HepG2 (cell line): Measurements from ENCODE around the gene ZNF322. TPM values are rescaled to one million over a fixed set of nuclear protein-coding genes. Genes with fewer than 3 reads are reported as not detected.

Source experiments
- ATF5 ChIP-seq: sonication (generic); formaldehyde crosslinking; IDR thresholded peaks from 2 replicates; pipeline ENCODE4 v1.4.0; 2020; ENCODE audit warnings: mild to moderate bottlenecking, low read depth, missing genetic modification reagents
- BORCS8-MEF2B ChIP-seq: sonication (generic); formaldehyde crosslinking; IDR thresholded peaks from 2 replicates; pipeline ENCODE4 v1.8.0; 2022; ENCODE audit warnings: mild to moderate bottlenecking, missing genetic modification reagents
- CREB1 ChIP-seq, 2 experiments: fragments of 450-650 bp in 1 of 2; IDR thresholded peaks; 2 replicates each; pipeline ENCODE4 v1.6.1; 2016 to 2017; ENCODE audit warnings: control low read depth in 1 of 2, mild to moderate bottlenecking in 1 of 2, missing compliant biosample characterization in 1 of 2, missing genetic modification characterization in 1 of 2
- GABPA ChIP-seq, 2 experiments: IDR thresholded peaks; 2 replicates each; pipeline ENCODE4 v1.6.1; 2011 to 2016; ENCODE audit warnings: low read depth in 2 of 2, low read length in 1 of 2, missing biosample characterization in 1 of 2, missing genetic modification characterization in 1 of 2
- GATA4 ChIP-seq: sonication (generic); IDR thresholded peaks from 2 replicates; pipeline ENCODE4 v1.6.1; 2016; ENCODE audit warnings: antibody characterized with exemption, low read depth, borderline replicate concordance
- KDM3A ChIP-seq: IDR thresholded peaks from 2 replicates; pipeline ENCODE4 v1.6.1; 2018; ENCODE audit warnings: low read depth, missing compliant biosample characterization
- KDM4B ChIP-seq: sonication (generic); formaldehyde crosslinking; IDR thresholded peaks from 2 replicates; pipeline ENCODE4 v1.4.0; 2020; ENCODE audit warnings: missing genetic modification reagents
- KLF15 ChIP-seq: sonication (generic); formaldehyde crosslinking; IDR thresholded peaks from 2 replicates; pipeline ENCODE4 v1.8.1; 2023; ENCODE audit warnings: borderline replicate concordance, mild to moderate bottlenecking, inconsistent platforms, missing genetic modification reagents, mixed read lengths
- MZF1 ChIP-seq: sonication (generic); formaldehyde crosslinking; IDR thresholded peaks from 2 replicates; pipeline ENCODE4 v1.8.1; 2023; ENCODE audit warnings: mild to moderate bottlenecking, missing genetic modification reagents, borderline replicate concordance
- PHB2 ChIP-seq: fragments of 450-650 bp; IDR thresholded peaks from 2 replicates; pipeline ENCODE4 v1.6.1; 2018; ENCODE audit not compliant: partially characterized antibody
- PRPF4 ChIP-seq: fragments of 200-400 bp; formaldehyde crosslinking; IDR thresholded peaks from 2 replicates; pipeline ENCODE4 v1.6.1; 2016; ENCODE audit warnings: low read length, low read depth; ENCODE audit not compliant: poor library complexity, severe bottlenecking
- RAD21 ChIP-seq: fragments of 450-650 bp; formaldehyde crosslinking; IDR thresholded peaks from 2 replicates; pipeline ENCODE4 v1.5.0; 2020; ENCODE audit warnings: mild to moderate bottlenecking
- RORA ChIP-seq: sonication (generic); formaldehyde crosslinking; IDR thresholded peaks from 2 replicates; pipeline ENCODE4 v1.5.0; 2020; ENCODE audit warnings: mild to moderate bottlenecking, missing genetic modification reagents, moderate library complexity
- SMAD1 ChIP-seq: sonication (generic); formaldehyde crosslinking; IDR thresholded peaks from 2 replicates; pipeline ENCODE4 v1.4.0; 2020; ENCODE audit warnings: missing genetic modification reagents, low read depth, mild to moderate bottlenecking, borderline replicate concordance
- SP2 ChIP-seq: sonication (generic); formaldehyde crosslinking; IDR thresholded peaks from 2 replicates; pipeline ENCODE4 v1.5.1; 2020; ENCODE audit warnings: mild to moderate bottlenecking, missing genetic modification reagents
- STAT6 ChIP-seq: sonication (generic); formaldehyde crosslinking; IDR thresholded peaks from 2 replicates; pipeline ENCODE4 v1.4.0; 2020; ENCODE audit warnings: missing genetic modification reagents, mild to moderate bottlenecking, borderline replicate concordance
- SYNCRIP ChIP-seq: fragments of 200-400 bp; formaldehyde crosslinking; IDR thresholded peaks from 2 replicates; pipeline ENCODE4 v1.6.1; 2018; ENCODE audit warnings: mild to moderate bottlenecking, low read depth, low read length; ENCODE audit not compliant: insufficient read depth
- ZMYM4 ChIP-seq: sonication (generic); formaldehyde crosslinking; IDR thresholded peaks from 2 replicates; pipeline ENCODE4 v1.8.1; 2023; ENCODE audit warnings: mild to moderate bottlenecking, missing genetic modification reagents
- ZNF3 ChIP-seq: IDR thresholded peaks from 2 replicates; pipeline ENCODE4 v1.7.0; 2017; ENCODE audit warnings: inconsistent platforms
- ZNF317 ChIP-seq: sonication (generic); formaldehyde crosslinking; IDR thresholded peaks from 2 replicates; pipeline ENCODE4 v1.5.0; 2020; ENCODE audit warnings: mild to moderate bottlenecking, missing genetic modification reagents
- ZNF501 ChIP-seq: sonication (generic); formaldehyde crosslinking; IDR thresholded peaks from 2 replicates; pipeline ENCODE4 v1.5.1; 2020; ENCODE audit warnings: mild to moderate bottlenecking, moderate library complexity, missing genetic modification reagents
- ZNF607 ChIP-seq: sonication (generic); formaldehyde crosslinking; IDR thresholded peaks from 2 replicates; pipeline ENCODE4 v1.5.1; 2020; ENCODE audit warnings: missing genetic modification reagents, mild to moderate bottlenecking, borderline replicate concordance
- ZNF781 ChIP-seq: sonication (generic); formaldehyde crosslinking; IDR thresholded peaks from 2 replicates; pipeline ENCODE4 v1.5.1; 2020; ENCODE audit warnings: borderline replicate concordance, mild to moderate bottlenecking, missing genetic modification reagents; ENCODE audit errors: not compliant biosample characterization
- ZNF784 ChIP-seq: sonication (generic); formaldehyde crosslinking; IDR thresholded peaks from 2 replicates; pipeline ENCODE4 v1.5.1; 2020; ENCODE audit warnings: missing genetic modification reagents, mild to moderate bottlenecking, borderline replicate concordance
- polyA plus RNA-seq, 8 experiments: library from polyadenylated mRNA; depleted of rRNA in 3 of 8; stranded (reverse) in 7 of 8; unstranded in 1 of 8; fragments of >200 nt; fragmentation: Illumina TruSeq in 4 of 8; extraction: Trizol in 4 of 8; gene quantifications; 2 replicates each; pipeline versions ENCODE4 v1.2.1 to v1.2.3, GENCODE V29; 2011 to 2016; ENCODE audit warnings: low read depth in 4 of 8, missing spikeins in 1 of 8, mixed read lengths in 1 of 8; ENCODE audit not compliant: insufficient read depth in 1 of 8
- total RNA-seq, 5 experiments: library from RNA; depleted of rRNA; stranded (reverse); fragments of >200 nt; fragmentation: Illumina TruSeq; extraction: Trizol; gene quantifications; 2 replicates each; pipeline ENCODE4 v1.2.3, GENCODE V29; 2016; ENCODE audit warnings: low read depth in 1 of 5

Gene ZNF322
- total and polyA plus RNA-seq, 2 of the 13 experiments (the other 11 are each of a cell fraction or from before 2014, with no cell fraction given), result 8.3 to 22.8 TPM

GRCh38 chr6:26596579-26597388 is 62.8 kb downstream of the ZNF322 start, which contains the start of gene ABT1 (continued):
- TF ChIP-seq MZF1 (CRISPR knock-in tag) (peak; percentile 87), ZNF607 (CRISPR knock-in tag) (peak; percentile 75; the same call in 1 of the 2 replicates), KDM3A (peak; percentile 99), GATA4 (peak; percentile 78; the same call in 1 of the 2 replicates), ZNF317 (CRISPR knock-in tag) (peak; percentile 66; the same call in 1 of the 2 replicates), SYNCRIP (no peak), ZNF501 (CRISPR knock-in tag) (peak; percentile 96), RORA (CRISPR knock-in tag) (no peak), SP2 (peak; percentile 87), BORCS8-MEF2B (CRISPR knock-in tag) (peak; percentile 97), STAT6 (CRISPR knock-in tag) (peak; percentile 95), KDM4B (CRISPR knock-in tag) (peak; percentile 91), ZNF781 (CRISPR knock-in tag) (peak; percentile 97), ZNF784 (peak; percentile 92), SMAD1 (CRISPR knock-in tag) (peak; percentile 94; the same call in 1 of the 2 replicates), KLF15 (CRISPR knock-in tag) (no peak), PRPF4 (no peak), ZNF3 (CRISPR knock-in tag) (peak; percentile 59), ZMYM4 (CRISPR knock-in tag) (peak; percentile 100), ATF5 (CRISPR knock-in tag) (peak; percentile 6; the same call in 1 of the 2 replicates), PHB2 (no peak), RAD21 (no peak), CREB1 (IDR thresholded peaks at IDR 0.05) (peak; percentile 99), CREB1 (CRISPR knock-in tag; IDR thresholded peaks at IDR 0.05) (peak; percentile 100), GABPA (IDR thresholded peaks at IDR 0.05; ENCODE audit: low read depth, low read length) (peak; percentile 62), GABPA (CRISPR knock-in tag; IDR thresholded peaks at IDR 0.05; ENCODE audit: low read depth) (peak; percentile 93)
